Body of pancreas (tissue), 4 donors: ENCODE measurements around the gene EXOC3L2. TPM values are rescaled to one million over a fixed set of nuclear protein-coding genes. Genes with fewer than 3 reads are reported as not detected.

ENCODE experiments used
- ATAC-seq: fragments of 150-250 bp; one replicate; pipeline ENCODE4 v1.9.1; 2016
- DNase-seq, 4 donors: peaks; one replicate each; pipeline ENCODE4 v3.0.0-alpha.2; 2019
- H3K27ac ChIP-seq, 4 donors: fragments of 200-600 bp; sonication (generic); 1 replicate in 3 of 4; 2 replicates in 1 of 4; pipeline versions ENCODE4 v1.5.1 to v1.6.1; 2016 to 2019; ENCODE audit warnings: mild to moderate bottlenecking in 1 of 4, mixed read lengths in 1 of 4, moderate library complexity in 1 of 4
- H3K27me3 ChIP-seq, 2 donors: fragments of 200-600 bp; sonication (generic); one replicate each; pipeline ENCODE4 v1.6.0; 2016; ENCODE audit warnings: mild to moderate bottlenecking in 1 of 2
- H3K36me3 ChIP-seq, 2 donors: fragments of 200-600 bp; sonication (generic); replicated peaks in 1 of 2; 2 replicates each; pipeline ENCODE4 v1.5.1; 2016; ENCODE audit warnings: low read depth in 2 of 2; ENCODE audit not compliant: insufficient read depth in 1 of 2
- H3K4me1 ChIP-seq: fragments of 200-600 bp; sonication (generic); one replicate; pipeline ENCODE4 v1.6.0; 2016
- H3K4me3 ChIP-seq, 2 donors: fragments of 200-600 bp; sonication (generic); 1 replicate in 1 of 2; 2 replicates in 1 of 2; pipeline ENCODE4 v1.5.1; 2016 to 2019
- H3K9me3 ChIP-seq, 3 donors: fragments of 200-600 bp; sonication (generic); 1 replicate in 2 of 3; 2 replicates in 1 of 3; pipeline ENCODE4 v1.5.1; 2016
- POLR2A ChIP-seq, 3 donors: fragments of 450-650 bp; IDR thresholded peaks; one replicate each; pipeline ENCODE4 v1.6.1; 2016; ENCODE audit warnings: antibody characterized with exemption in 3 of 3, mild to moderate bottlenecking in 2 of 3
- WGBS, 2 donors: methylation state at CpG; one replicate each; pipeline ENCODE4 v1.1.5; 2017; 5-methylcytosine and 5-hydroxymethylcytosine counted together
- intact Hi-C: fragments of 100-400 bp; cut with DNase I; formaldehyde crosslinking; loops from one replicate; pipeline ENCODE4 v1.15.1; 2023
- total RNA-seq, 2 donors: library from RNA; depleted of rRNA; stranded (reverse); fragments of >200 nt; gene quantifications; one replicate each; pipeline ENCODE4 v1.1.0, GENCODE V29; 2016
- TF ChIP-seq, protein P1 (sequence below), 7 experiments: fragments of 450-650 bp in 4 of 7; fragments of 200-600 bp in 3 of 7; sonication (generic) in 3 of 7; IDR thresholded peaks; one replicate each; pipeline ENCODE4 v1.5.1; 2016 to 2019; ENCODE audit warnings: antibody characterized with exemption in 7 of 7

The EXOC3L2 gene
- total RNA-seq, 2 donors from 2014 or later = 4.2 to 6.9 TPM

DNA sequence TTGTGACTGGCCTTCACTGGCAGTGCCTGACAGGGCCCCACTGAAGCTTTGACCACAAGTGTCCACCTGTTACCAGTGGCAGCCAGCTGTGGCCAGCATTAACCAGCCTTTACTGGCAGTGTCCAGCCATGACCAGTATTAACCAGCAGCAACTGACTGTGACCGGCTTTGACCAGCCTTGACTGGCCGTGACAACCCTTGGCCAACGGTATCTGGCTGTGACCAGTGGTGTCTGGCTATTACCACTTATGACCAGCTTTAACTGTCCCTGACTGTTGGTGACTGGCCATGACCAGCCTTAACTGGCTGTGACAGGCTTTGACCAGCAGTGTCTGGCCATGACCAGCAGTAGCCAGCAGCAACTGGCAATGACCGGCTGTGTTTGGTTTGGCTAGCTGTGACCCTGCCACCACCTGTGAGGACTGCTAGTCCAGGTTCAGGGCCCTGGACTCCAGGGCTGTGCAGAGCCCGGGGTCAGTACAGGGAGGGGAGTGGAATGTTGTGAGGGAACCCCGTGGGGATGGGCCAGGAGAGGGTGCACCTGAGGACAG is 45.2 kb upstream of the EXOC3L2 start:
- Histone ChIP-seq H3K27me3 (no peaks in the 10 kb centered on the region), H3K4me3 (no peak overlapping the region), H3K9me3 (no peaks in the 10 kb centered on the region), H3K4me1 (peaks cover 15% of the 10 kb centered on the region), H3K36me3 (no peaks in the 10 kb centered on the region), H3K27ac (no peak overlapping the region)
- intact Hi-C loops = no loop called here
- TF ChIP-seq, protein P1, sequence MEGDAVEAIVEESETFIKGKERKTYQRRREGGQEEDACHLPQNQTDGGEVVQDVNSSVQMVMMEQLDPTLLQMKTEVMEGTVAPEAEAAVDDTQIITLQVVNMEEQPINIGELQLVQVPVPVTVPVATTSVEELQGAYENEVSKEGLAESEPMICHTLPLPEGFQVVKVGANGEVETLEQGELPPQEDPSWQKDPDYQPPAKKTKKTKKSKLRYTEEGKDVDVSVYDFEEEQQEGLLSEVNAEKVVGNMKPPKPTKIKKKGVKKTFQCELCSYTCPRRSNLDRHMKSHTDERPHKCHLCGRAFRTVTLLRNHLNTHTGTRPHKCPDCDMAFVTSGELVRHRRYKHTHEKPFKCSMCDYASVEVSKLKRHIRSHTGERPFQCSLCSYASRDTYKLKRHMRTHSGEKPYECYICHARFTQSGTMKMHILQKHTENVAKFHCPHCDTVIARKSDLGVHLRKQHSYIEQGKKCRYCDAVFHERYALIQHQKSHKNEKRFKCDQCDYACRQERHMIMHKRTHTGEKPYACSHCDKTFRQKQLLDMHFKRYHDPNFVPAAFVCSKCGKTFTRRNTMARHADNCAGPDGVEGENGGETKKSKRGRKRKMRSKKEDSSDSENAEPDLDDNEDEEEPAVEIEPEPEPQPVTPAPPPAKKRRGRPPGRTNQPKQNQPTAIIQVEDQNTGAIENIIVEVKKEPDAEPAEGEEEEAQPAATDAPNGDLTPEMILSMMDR (IDR thresholded peaks at IDR 0.05) = no peak
- no peak for TF ChIP-seq POLR2A (IDR thresholded peaks at IDR 0.05)
- no peak for ATAC-seq
- 86% methylated on average over 6 of the region's 6 CpGs; no CpG with 5 or more reads in 1 of the 2 donors for WGBS, 2 donors
- no peak for DNase-seq

DNA sequence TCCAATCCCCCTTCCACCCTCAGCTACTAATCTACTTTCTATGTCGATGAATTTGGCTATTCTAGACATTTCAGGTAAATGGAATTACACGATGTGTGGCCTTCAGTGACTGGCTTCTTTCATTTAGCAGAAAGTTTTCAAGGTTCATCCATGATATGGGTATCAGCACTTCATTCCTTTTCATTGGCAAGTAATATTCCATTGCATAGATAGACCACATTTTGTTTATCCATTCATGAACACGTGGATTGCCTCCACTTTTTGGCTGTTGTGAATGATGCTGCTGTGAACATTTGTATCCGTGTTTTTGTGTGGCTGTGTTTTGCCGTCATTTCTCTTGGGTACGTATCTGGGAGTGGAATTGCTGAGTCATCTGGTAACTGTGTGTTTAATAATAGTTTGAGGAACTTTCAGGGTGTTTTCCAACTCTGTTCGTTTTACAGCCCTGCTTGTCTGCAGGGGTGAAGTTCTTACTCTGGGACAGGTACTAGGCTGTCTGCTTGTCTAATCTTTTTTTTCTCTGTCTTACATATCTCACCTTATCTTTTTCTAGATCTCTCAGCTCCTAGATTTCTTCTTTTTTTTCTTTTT is 38.3 kb upstream of the EXOC3L2 start:
- DNase-seq (no peak), ATAC-seq (no peak)
- Histone ChIP-seq H3K9me3 (no peaks in the 10 kb centered on the region), H3K4me1 (no peaks in the 10 kb centered on the region), H3K27me3 (no peaks in the 10 kb centered on the region), H3K36me3 (peaks cover 0 to 8% of the 10 kb centered on the region in 2 donors), H3K4me3 (no peak overlapping the region), H3K27ac (no peak overlapping the region)
- no peak for TF ChIP-seq POLR2A (IDR thresholded peaks at IDR 0.05)
- TF ChIP-seq, protein P1 (IDR thresholded peaks at IDR 0.05) = no peak
- intact Hi-C loops = no loop called here
- 64 to 86% methylated on average over 7 of the region's 7 CpGs for WGBS, 2 donors

DNA sequence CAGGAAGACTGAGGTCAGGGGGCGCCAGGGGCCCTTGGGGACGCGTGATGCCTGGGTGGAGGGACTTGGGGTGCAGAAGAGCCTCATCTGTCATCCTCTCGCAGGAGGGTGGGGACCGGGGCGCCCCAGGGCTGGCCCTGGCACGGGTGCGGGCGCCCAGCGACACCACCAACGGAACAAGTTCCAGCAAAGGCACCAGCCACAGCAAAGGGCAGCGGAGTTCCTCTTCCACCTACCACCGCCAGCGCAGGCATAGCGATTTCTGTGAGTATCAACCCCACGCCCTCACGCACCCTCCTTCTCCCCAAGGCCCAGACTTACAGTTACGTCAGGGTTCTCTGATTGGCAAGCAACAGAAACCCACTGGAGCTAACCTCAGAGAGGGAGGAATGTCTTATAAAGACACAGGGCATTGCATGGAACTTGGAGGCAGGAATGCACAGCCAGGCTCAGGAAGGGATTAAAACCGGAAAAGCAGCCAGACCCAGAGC is 35.3 kb upstream of the EXOC3L2 start:
- H3K4me3 ChIP-seq = no peak overlapping the region
- no peaks in the 10 kb centered on the region for H3K27me3 ChIP-seq
- H3K36me3 ChIP-seq = peaks cover 0 to 8% of the 10 kb centered on the region in 2 donors
- no peak for ATAC-seq
- intact Hi-C loops = no loop called here
- no peak overlapping the region for H3K27ac ChIP-seq
- H3K4me1 ChIP-seq = no peaks in the 10 kb centered on the region
- DNase-seq = no peak
- TF ChIP-seq, protein P1 (IDR thresholded peaks at IDR 0.05) = no peak
- TF ChIP-seq POLR2A (IDR thresholded peaks at IDR 0.05) = no peak
- WGBS, 2 donors = 93% methylated on average over 16 to 19 of the region's 19 CpGs
- H3K9me3 ChIP-seq = no peaks in the 10 kb centered on the region

DNA sequence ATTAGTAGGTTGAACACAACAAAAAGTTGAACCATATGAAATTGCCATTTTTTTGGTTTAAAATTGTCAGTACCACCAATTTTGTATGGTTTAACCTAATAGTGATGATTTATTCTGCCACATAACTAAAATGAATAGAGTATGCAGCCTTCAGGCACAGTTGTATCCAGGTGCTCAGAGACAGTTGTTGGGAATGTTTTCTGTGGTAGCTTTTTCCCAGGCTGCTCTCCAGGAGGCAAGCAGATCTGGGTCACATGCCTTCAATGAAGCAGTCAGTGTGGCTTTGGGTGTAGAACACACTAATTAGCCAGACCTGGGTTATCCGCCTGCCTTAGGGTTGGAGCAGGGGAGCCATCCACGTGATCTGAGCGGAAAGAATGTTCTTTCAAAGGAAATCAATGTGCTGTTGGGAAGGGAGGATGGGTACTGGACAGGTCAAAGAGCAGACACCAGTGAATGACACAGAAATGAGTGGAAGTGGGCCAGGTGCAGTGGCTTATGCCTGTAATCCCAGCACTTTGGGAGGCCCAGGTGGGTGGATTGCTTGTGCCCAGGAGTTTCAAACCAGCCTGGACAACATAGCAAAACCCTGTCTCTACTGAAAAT is 34.5 kb upstream of the EXOC3L2 start:
- Histone ChIP-seq H3K9me3 (no peaks in the 10 kb centered on the region), H3K27me3 (no peaks in the 10 kb centered on the region), H3K36me3 (peaks cover 0 to 9% of the 10 kb centered on the region in 2 donors), H3K4me1 (no peaks in the 10 kb centered on the region), H3K4me3 (no peak overlapping the region), H3K27ac (no peak overlapping the region)
- DNase-seq (no peak), ATAC-seq (no peak)
- WGBS, 2 donors = 81 to 93% methylated on average over 3 of the region's 3 CpGs
- TF ChIP-seq, protein P1 (IDR thresholded peaks at IDR 0.05) = no peak
- TF ChIP-seq POLR2A (IDR thresholded peaks at IDR 0.05) = no peak
- intact Hi-C loops = no loop called here
